B cell (primary cell): ENCODE measurements around the gene BTBD18. TPM values are rescaled to one million over a fixed set of nuclear protein-coding genes. Genes with fewer than 3 reads are reported as not detected.

Source experiments
- ATAC-seq: fragments of 200-7000 bp; cut with Tn5 transposase; one replicate; pipeline ENCODE4 v1.10.0; 2021; ENCODE audit warnings: low read depth, mild to moderate bottlenecking, moderate number of reproducible peaks, moderate library complexity
- CTCF ChIA-PET: fragments of 350-600 bp; sonication (Branson Sonifier 250); formaldehyde crosslinking; loops from one replicate; lab custom pipeline; 2021; ENCODE audit warnings: antibody characterized with exemption, inconsistent platforms; lab: Charles Lee
- POLR2A ChIA-PET: fragments of 350-600 bp; sonication (Branson Sonifier 250); formaldehyde crosslinking; loops from one replicate; lab custom pipeline; 2021; ENCODE audit warnings: antibody characterized with exemption; lab: Charles Lee
- DNase-seq: peaks from one replicate; pipeline ENCODE4 v3.0.0; 2013
- H2AFZ ChIP-seq: 2 replicates; pipeline ENCODE4 v1.6.1; 2012; ENCODE audit warnings: mild to moderate bottlenecking, low read depth, low read length; ENCODE audit not compliant: insufficient read depth, poor library complexity, severe bottlenecking
- H3K27ac ChIP-seq, 2 donors: 1 replicate in 1 of 2; 2 replicates in 1 of 2; pipeline ENCODE4 v1.5.1; 2012 to 2013; ENCODE audit warnings: low read length in 2 of 2, mild to moderate bottlenecking in 2 of 2, moderate library complexity in 1 of 2
- H3K27me3 ChIP-seq, 4 experiments: fragments of 200-600 bp in 1 of 4; sonication (generic) in 1 of 4; replicated peaks in 1 of 4; 1 replicate in 2 of 4; 2 replicates in 2 of 4; pipeline versions ENCODE4 v1.6.1 to v1.7.0; 2013 to 2016; ENCODE audit warnings: low read length in 3 of 4, mild to moderate bottlenecking in 2 of 4, mixed read lengths in 1 of 4, moderate library complexity in 1 of 4; ENCODE audit not compliant: insufficient read depth in 4 of 4, control insufficient read depth in 3 of 4; ENCODE audit errors: control extremely low read depth in 1 of 4
- H3K36me3 ChIP-seq, 2 experiments: replicated peaks in 1 of 2; 1 replicate in 1 of 2; 2 replicates in 1 of 2; pipeline versions ENCODE4 v1.6.1 to v1.7.1; 2013; ENCODE audit warnings: low read length in 1 of 2; ENCODE audit not compliant: insufficient read depth in 2 of 2, control insufficient read depth in 1 of 2; ENCODE audit errors: control extremely low read depth in 1 of 2, extremely low read depth in 1 of 2
- H3K4me1 ChIP-seq, 2 donors: fragments of 200-600 bp in 1 of 2; sonication (generic) in 1 of 2; 1 replicate in 1 of 2; 2 replicates in 1 of 2; pipeline versions ENCODE4 v1.5.1 to v1.6.1; 2013 to 2017; ENCODE audit warnings: low read length in 2 of 2; ENCODE audit not compliant: control insufficient read depth in 2 of 2, insufficient read depth in 2 of 2
- H3K4me2 ChIP-seq: replicated peaks from 2 replicates; pipeline ENCODE3; 2012; ENCODE audit warnings: mild to moderate bottlenecking, low read depth, low read length; ENCODE audit not compliant: poor library complexity, severe bottlenecking
- H3K4me3 ChIP-seq, 5 experiments: fragments of 200-600 bp in 1 of 5; sonication (generic) in 1 of 5; 1 replicate in 3 of 5; 2 replicates in 2 of 5; pipeline versions ENCODE4 v1.5.1 to v1.7.0; 2011 to 2016; ENCODE audit warnings: low read length in 4 of 5, mild to moderate bottlenecking in 4 of 5, low read depth in 2 of 5, control low read depth in 1 of 5, moderate library complexity in 1 of 5; ENCODE audit not compliant: insufficient read depth in 1 of 5; ENCODE audit errors: control extremely low read depth in 1 of 5, extremely low read depth in 1 of 5
- H3K79me2 ChIP-seq: fragments of 200-600 bp; sonication (generic); one replicate; pipeline ENCODE4 v1.6.0; 2016; ENCODE audit warnings: low read length; ENCODE audit not compliant: control insufficient read depth, insufficient read depth
- H3K9ac ChIP-seq: fragments of 200-600 bp; sonication (generic); 2 replicates; pipeline ENCODE4 v1.6.1; 2017; ENCODE audit warnings: mild to moderate bottlenecking, low read length, moderate library complexity
- H3K9me3 ChIP-seq, 3 donors: one replicate each; pipeline versions ENCODE4 v1.6.1 to v1.7.1; 2013; ENCODE audit warnings: low read length in 2 of 3; ENCODE audit not compliant: control insufficient read depth in 2 of 3, insufficient read depth in 1 of 3; ENCODE audit errors: control extremely low read depth in 1 of 3
- H4K20me1 ChIP-seq: 2 replicates; pipeline ENCODE4 v1.6.0; 2012; ENCODE audit warnings: mild to moderate bottlenecking, low read length; ENCODE audit not compliant: insufficient read depth, control insufficient read depth, poor library complexity, severe bottlenecking
- H3K27ac Mint-ChIP-seq: one replicate; pipeline ENCODE4 v1.8.0; 2021; ENCODE audit warnings: mixed read lengths
- H3K27me3 Mint-ChIP-seq: one replicate; pipeline ENCODE4 v1.8.0; 2021; ENCODE audit warnings: mixed read lengths
- H3K4me1 Mint-ChIP-seq: one replicate; pipeline ENCODE4 v1.8.0; 2021; ENCODE audit warnings: mixed read lengths
- H3K4me3 Mint-ChIP-seq: one replicate; pipeline ENCODE4 v1.8.0; 2021; ENCODE audit warnings: mixed read lengths
- H3K9me3 Mint-ChIP-seq: one replicate; pipeline ENCODE4 v1.8.0; 2022; ENCODE audit warnings: mixed read lengths; ENCODE audit not compliant: insufficient read depth
- CTCF ChIP-seq: fragments of 200-600 bp; IDR thresholded peaks from one replicate; pipeline ENCODE4 v1.8.0; 2022; ENCODE audit warnings: antibody characterized with exemption, mild to moderate bottlenecking
- EZH2 ChIP-seq: IDR thresholded peaks from 2 replicates; pipeline ENCODE4 v1.6.1; 2012; ENCODE audit warnings: borderline replicate concordance, low read depth, mild to moderate bottlenecking, moderate library complexity, low read length; ENCODE audit not compliant: insufficient read depth, poor library complexity, severe bottlenecking
- intact Hi-C: fragments of 100-400 bp; cut with micrococcal nuclease; formaldehyde crosslinking; loops from one replicate; pipeline ENCODE4 v1.10.0; 2022
- polyA plus RNA-seq: library from polyadenylated mRNA; depleted of rRNA; stranded (reverse); fragments of >200 nt; gene quantifications from 2 replicates; pipeline ENCODE4 v1.2.3, GENCODE V29; 2012
- total RNA-seq, 2 donors: library from RNA; stranded (reverse); fragments of 120-200 nt in 1 of 2; gene quantifications; 1 replicate in 1 of 2; 2 replicates in 1 of 2; pipeline versions ENCODE4 v1.2.3 to v1.2.4, GENCODE V29; 2013 to 2022

BTBD18 gene
- total and polyA plus RNA-seq, 2 donors (not counting 1 experiment from before 2014, with no cell fraction given) = not detected

DNA sequence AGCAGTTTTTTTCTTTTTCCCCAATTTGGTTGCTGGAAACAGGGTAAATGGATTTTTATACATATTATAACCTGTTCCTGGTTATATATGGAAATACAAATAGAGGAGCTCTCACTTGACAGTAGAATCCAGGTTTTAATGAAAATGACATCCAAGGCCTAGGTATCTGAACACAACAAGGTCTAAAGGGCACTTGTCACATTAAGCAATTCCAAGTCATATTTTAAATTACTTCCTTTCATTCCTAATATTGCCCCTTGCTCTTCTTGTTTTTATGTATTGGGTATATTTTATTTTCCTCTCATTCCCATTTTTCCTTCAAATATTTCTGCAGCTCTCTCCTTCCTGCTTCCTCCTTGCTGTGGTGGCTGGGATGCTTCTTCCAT is 37.1 kb upstream of the BTBD18 start:
- H3K4me1 Mint-ChIP-seq = peaks cover 65% of the 10 kb centered on the region
- Histone ChIP-seq H3K9ac (no peak overlapping the region), H3K4me2 (peak overlapping the region; percentile 34)

More for the DNA sequence above, 37.1 kb upstream of the BTBD18 start:
- no peak overlapping the region for H3K27ac Mint-ChIP-seq
- H3K27me3 ChIP-seq = no peaks in the 10 kb centered on the region
- TF ChIP-seq CTCF = no peak
- TF ChIP-seq EZH2 = no peak
- ChIA-PET POLR2A (no interaction called here), CTCF (interaction anchor here (1.0 to 1.6 kb wide), 3 partner anchors 12 to 46 kb away, joined by 3 to 7 read pairs (median 4); partner anchors contain the start of gene BTBD18)
- H3K27me3 Mint-ChIP-seq = no peaks in the 10 kb centered on the region
- no peaks in the 10 kb centered on the region for H4K20me1 ChIP-seq
- no peak overlapping the region for H3K4me3 Mint-ChIP-seq
- ATAC-seq (no peak), DNase-seq (no peak)
- H3K9me3 ChIP-seq = no peaks in the 10 kb centered on the region
- H3K79me2 ChIP-seq = peaks cover 63% of the 10 kb centered on the region
- H3K9me3 Mint-ChIP-seq = no peaks in the 10 kb centered on the region
- no peak overlapping the region for H3K4me3 ChIP-seq
- no peak overlapping the region for H2AFZ ChIP-seq
- H3K27ac ChIP-seq = no peak overlapping the region
- H3K36me3 ChIP-seq = peaks cover 0 to 5% of the 10 kb centered on the region in 2 experiments
- H3K4me1 ChIP-seq = peaks cover 80 to 83% of the 10 kb centered on the region in 2 donors
- intact Hi-C loops = no loop called here
